HG02763 (cell line): ENCODE data around the gene ZNF701.
"Not testable (repeated sequence)": the region's sequence is repeated elsewhere in the genome, so short reads cannot be mapped to it uniquely, and the experiment has no call there.

Source experiments
- ATAC-seq: cut with Tn5 transposase; IDR thresholded peaks from one replicate; pipeline ENCODE4 v1.9.1; 2021; ENCODE audit warnings: mild to moderate bottlenecking, moderate library complexity; ENCODE audit not compliant: unreplicated experiment

ZNF701 gene

GRCh38 chr19:52570000-52570861 lies at the start of gene ZNF701:
TSS of gene ZNF701 (plus strand) at chr19:52570287. CDS start at chr19:52574148, 3,861 bp downstream.
- peak; percentile 92 for ATAC-seq

GRCh38 chr19:52522551-52522950 lies 47.5 kb upstream of the ZNF701 start:
- no peak for ATAC-seq

GRCh38 chr19:52524086-52524485 lies 46.0 kb upstream of the ZNF701 start:
- no peak for ATAC-seq

GRCh38 chr19:52527134-52527955 lies 42.7 kb upstream of the ZNF701 start, which contains the start of gene ZNF808:
TSS of gene ZNF808 (plus strand) at chr19:52527668. CDS start at chr19:52543285, 15,617 bp downstream.
- peak; percentile 86 for ATAC-seq

- ATAC-seq, result no peak
Measured at GRCh38 chr19:52527956-52528351, 42.1 kb upstream of the ZNF701 start.

GRCh38 chr19:52532480-52532879 lies 37.6 kb upstream of the ZNF701 start:
- ATAC-seq, result no peak

- no peak for ATAC-seq
Measured at GRCh38 chr19:52533901-52534300, 36.2 kb upstream of the ZNF701 start.

- not testable (repeated sequence) for ATAC-seq
Measured at GRCh38 chr19:52535385-52535770, 34.7 kb upstream of the ZNF701 start.

GRCh38 chr19:52535771-52536447 lies 34.2 kb upstream of the ZNF701 start:
- ATAC-seq, result peak; percentile 88

- ATAC-seq, result peak; percentile 11
Measured at GRCh38 chr19:52536448-52536800, 33.7 kb upstream of the ZNF701 start.

GRCh38 chr19:52538815-52539214 lies 31.3 kb upstream of the ZNF701 start:
- not testable (repeated sequence) for ATAC-seq

- ATAC-seq, result not testable (repeated sequence)
Measured at GRCh38 chr19:52541176-52541575, 28.9 kb upstream of the ZNF701 start.

GRCh38 chr19:52541608-52542007 lies 28.5 kb upstream of the ZNF701 start:
- ATAC-seq, result no peak

GRCh38 chr19:52542541-52542940 lies 27.5 kb upstream of the ZNF701 start:
- not testable (repeated sequence) for ATAC-seq

GRCh38 chr19:52542984-52543664 lies 27.0 kb upstream of the ZNF701 start:
- ATAC-seq, result no peak

GRCh38 chr19:52554216-52554971 lies 15.7 kb upstream of the ZNF701 start:
- ATAC-seq, result no peak

- no peak for ATAC-seq
Measured at GRCh38 chr19:52557231-52557995, 12.7 kb upstream of the ZNF701 start.

GRCh38 chr19:52558732-52559445 lies 11.2 kb upstream of the ZNF701 start:
- ATAC-seq, result not testable (repeated sequence)
